ENCODE measurements around the gene FAM13A.

FAM13A gene

GRCh38 chr4:88960576-88960975 lies 96.4 kb downstream of the FAM13A start:
- no peak for DNase-seq (ENCODE audit: low read depth, low spot score)
- in situ Hi-C loops (cut with HindIII; ENCODE audit: low sequenced_read_pairs), result no loop called here
- H3K4me3 ChIP-seq (ENCODE audit: low read depth, low read length), result no peak overlapping the region
- TF ChIP-seq, protein P1, sequence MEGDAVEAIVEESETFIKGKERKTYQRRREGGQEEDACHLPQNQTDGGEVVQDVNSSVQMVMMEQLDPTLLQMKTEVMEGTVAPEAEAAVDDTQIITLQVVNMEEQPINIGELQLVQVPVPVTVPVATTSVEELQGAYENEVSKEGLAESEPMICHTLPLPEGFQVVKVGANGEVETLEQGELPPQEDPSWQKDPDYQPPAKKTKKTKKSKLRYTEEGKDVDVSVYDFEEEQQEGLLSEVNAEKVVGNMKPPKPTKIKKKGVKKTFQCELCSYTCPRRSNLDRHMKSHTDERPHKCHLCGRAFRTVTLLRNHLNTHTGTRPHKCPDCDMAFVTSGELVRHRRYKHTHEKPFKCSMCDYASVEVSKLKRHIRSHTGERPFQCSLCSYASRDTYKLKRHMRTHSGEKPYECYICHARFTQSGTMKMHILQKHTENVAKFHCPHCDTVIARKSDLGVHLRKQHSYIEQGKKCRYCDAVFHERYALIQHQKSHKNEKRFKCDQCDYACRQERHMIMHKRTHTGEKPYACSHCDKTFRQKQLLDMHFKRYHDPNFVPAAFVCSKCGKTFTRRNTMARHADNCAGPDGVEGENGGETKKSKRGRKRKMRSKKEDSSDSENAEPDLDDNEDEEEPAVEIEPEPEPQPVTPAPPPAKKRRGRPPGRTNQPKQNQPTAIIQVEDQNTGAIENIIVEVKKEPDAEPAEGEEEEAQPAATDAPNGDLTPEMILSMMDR (IDR thresholded peaks at IDR 0.05; ENCODE audit: low read depth, low read length), result no peak

GRCh38 chr4:88958080-88958479 lies 98.9 kb downstream of the FAM13A start:
- no peak overlapping the region for H3K4me3 ChIP-seq (ENCODE audit: low read depth, low read length)
- in situ Hi-C loops (cut with HindIII; ENCODE audit: low sequenced_read_pairs), result no loop called here
- no peak for DNase-seq (ENCODE audit: low read depth, low spot score)
- TF ChIP-seq, protein P1 (IDR thresholded peaks at IDR 0.05; ENCODE audit: low read depth, low read length), result no peak

DNA sequence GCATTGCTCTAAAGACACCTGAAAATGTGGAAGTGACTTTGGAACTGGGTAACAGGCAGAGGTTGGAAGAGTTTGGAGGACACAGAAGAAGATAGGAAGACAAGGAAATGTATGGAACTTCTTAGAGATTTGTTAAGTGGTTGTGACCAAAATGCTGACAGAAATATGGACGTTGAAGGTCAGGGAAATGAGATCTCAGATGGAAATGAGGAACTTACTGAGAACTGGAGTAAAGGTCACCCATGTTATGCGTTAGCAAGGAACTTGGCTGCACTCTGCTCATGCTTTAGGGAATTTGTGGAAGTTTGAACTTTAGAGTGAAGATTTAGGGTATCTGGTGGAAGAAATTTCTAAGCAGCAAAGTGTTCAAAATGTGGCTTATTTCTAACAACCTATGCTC lies 99.4 kb downstream of the FAM13A start:
- no peak overlapping the region for H3K4me3 ChIP-seq (ENCODE audit: low read depth, low read length)
- DNase-seq (ENCODE audit: low read depth, low spot score), result no peak
- in situ Hi-C loops (cut with HindIII; ENCODE audit: low sequenced_read_pairs), result no loop called here
- TF ChIP-seq, protein P1 (IDR thresholded peaks at IDR 0.05; ENCODE audit: low read depth, low read length), result no peak

DNA sequence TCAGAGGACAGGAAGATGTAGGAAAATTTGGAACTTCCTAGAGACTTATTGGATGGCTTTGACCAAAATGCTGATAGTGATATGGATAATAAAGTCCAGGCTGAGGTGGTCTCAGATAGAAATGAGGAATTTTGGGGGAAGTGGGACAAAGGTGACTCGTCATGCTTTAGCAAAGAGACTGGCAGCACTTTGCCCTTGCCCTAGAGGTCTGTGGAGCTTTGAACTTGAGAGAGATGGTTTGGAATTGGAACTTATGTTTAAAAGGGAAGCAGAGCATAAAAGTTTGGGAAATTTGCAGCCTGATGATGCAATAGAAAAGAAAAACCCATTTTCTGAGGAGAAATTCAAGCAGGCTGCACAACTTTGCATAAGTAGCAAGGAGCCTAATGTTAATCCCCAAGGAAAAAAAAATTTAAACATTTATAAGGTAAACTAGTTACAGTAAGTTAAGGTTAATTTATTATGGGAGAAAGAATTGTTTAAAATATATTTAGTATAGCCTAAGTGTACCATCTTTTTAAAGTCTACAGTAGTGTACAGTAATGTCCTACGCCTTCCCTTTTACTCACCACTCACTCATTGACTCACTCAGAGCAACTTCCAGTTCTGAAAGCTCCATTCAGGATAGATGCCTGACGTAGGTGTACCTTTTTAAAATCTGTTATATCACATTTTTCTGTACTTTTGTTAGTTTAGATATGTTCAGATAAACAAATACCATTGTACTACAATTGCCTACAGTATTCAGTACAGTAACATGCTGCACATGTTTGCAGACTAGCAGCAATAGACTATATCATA lies 101.2 kb downstream of the FAM13A start:
- no peak overlapping the region for H3K4me3 ChIP-seq (ENCODE audit: low read depth, low read length)
- in situ Hi-C loops (cut with HindIII; ENCODE audit: low sequenced_read_pairs), result no loop called here
- DNase-seq (ENCODE audit: low read depth, low spot score), result no peak

GRCh38 chr4:88953400-88953799 lies 103.6 kb downstream of the FAM13A start:
- no peak for DNase-seq (ENCODE audit: low read depth, low spot score)
- H3K4me3 ChIP-seq (ENCODE audit: low read depth, low read length), result no peak overlapping the region
- TF ChIP-seq, protein P1 (IDR thresholded peaks at IDR 0.05; ENCODE audit: low read depth, low read length), result no peak
- in situ Hi-C loops (cut with HindIII; ENCODE audit: low sequenced_read_pairs), result no loop called here

More for the DNA sequence above, 101.2 kb downstream of the FAM13A start:
- TF ChIP-seq, protein P1 (IDR thresholded peaks at IDR 0.05; ENCODE audit: low read depth, low read length), result no peak

GRCh38 chr4:88952081-88952480 lies 104.9 kb downstream of the FAM13A start:
- no peak overlapping the region for H3K4me3 ChIP-seq (ENCODE audit: low read depth, low read length)
- in situ Hi-C loops (cut with HindIII; ENCODE audit: low sequenced_read_pairs), result no loop called here
- no peak for DNase-seq (ENCODE audit: low read depth, low spot score)
- TF ChIP-seq, protein P1 (IDR thresholded peaks at IDR 0.05; ENCODE audit: low read depth, low read length), result no peak

Data from astrocyte of the spinal cord (primary cell).